ENCODE data around the gene PAIP2.
A peak's percentile ranks its signal among the peaks of the same experiment; 100 is the strongest.

PAIP2 gene

DNA sequence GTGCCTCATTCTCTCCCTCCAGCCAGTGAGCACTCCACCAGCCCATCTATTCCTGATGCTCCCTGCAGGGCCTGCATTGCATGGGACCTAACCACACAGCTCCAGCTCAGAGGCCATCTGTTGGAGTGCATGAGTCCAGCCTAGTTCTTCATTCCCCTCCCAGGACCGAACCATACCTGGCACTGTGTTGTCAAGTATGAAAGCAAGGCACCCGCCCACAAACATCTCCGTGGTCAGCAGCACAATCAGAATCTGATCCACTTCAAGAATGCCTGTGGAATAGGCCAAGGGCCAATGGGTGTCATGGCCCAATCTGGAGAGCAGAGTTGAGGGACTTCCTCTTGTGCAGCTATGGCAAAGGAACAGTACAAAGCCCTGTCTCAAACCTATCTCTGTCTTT, 35.6 kb downstream of the PAIP2 start:
- TF ChIP-seq Cebpa-rat (IDR thresholded peaks at IDR 0.05), result no peak
- H3K36me3 ChIP-seq, result peaks cover 75% of the 10 kb centered on the region
- no peak overlapping the region for H3K4me3 ChIP-seq
- H3K9me3 ChIP-seq, result no peaks in the 10 kb centered on the region
- H3K27me3 ChIP-seq, result no peaks in the 10 kb centered on the region
- H3K27ac ChIP-seq, result no peak overlapping the region
- peaks cover 33% of the 10 kb centered on the region for H3K4me1 ChIP-seq
- H3K9ac ChIP-seq, result no peak overlapping the region
- H3K4me2 ChIP-seq, result no peak overlapping the region
- no peaks in the 10 kb centered on the region; the same call in 1 of the 2 replicates for H4K20me1 ChIP-seq

DNA sequence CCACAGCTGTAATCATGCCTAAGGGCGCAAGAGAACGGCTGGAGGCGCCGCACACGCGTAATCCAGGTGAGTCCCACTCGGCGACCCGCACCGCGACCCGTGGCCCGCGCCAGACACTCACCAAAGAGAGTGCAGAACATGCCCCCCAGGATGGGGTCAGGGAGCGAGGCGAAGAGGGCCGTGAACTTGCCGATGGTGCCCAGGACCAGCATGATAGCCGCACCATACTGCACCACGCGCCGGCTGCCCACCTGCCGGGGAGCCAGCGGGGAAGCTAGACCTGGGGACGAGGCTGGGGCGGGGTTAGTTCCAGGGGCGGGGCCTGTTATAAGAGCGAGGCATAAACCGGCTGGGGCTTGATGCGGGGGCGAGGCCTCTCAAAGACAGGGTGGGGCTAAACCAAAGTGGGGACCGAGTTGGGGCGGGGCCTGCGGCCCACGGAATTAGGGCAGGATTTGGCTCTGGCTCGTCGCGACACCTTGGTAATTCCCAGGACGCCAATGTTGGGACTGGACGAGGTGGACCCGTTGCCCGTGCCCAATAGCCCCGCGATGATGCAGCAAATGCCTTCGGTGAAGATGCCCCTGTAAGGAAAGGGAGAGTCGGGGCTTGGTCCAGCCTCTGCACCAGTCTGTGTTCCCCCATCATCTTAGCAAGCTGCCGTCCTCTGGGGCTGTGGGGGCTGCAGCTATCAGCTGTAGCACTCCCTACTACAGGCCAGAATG, 36.6 kb downstream of the PAIP2 start:
- Histone ChIP-seq H3K9ac (no peak overlapping the region), H3K4me1 (peaks cover 44% of the 10 kb centered on the region), H3K9me3 (no peaks in the 10 kb centered on the region), H3K27ac (0 out of 2 replicates have a peak overlapping the region, but pooled peaks have one; percentile 3), H3K36me3 (peaks cover 64% of the 10 kb centered on the region), H4K20me1 (peaks cover 7% of the 10 kb centered on the region; the same call in 1 of the 2 replicates), H3K27me3 (no peaks in the 10 kb centered on the region), H3K4me2 (no peak overlapping the region), H3K4me3 (no peak overlapping the region)
- no peak for TF ChIP-seq Cebpa-rat (IDR thresholded peaks at IDR 0.05)

DNA sequence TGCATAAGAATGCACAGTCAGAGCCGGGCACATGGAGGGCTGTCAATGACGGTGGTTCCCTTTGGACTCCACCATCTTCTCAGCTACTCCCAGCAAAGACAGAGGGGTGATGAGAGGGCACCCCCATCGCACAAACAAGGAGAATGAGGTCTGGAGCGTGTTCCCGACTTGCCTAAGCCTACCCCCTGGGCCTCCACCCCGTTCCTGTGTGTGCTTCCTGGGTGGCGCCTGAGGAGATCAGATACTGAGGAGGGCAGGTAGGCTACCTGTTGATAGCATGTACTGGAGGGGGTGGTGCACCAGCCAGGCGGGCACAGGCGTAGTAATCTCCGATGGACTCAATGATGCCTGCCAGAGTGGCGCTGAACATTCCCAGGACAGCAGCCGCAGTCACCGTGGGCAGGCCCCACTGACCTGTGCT, 37.3 kb downstream of the PAIP2 start:
- Histone ChIP-seq H3K27ac (peak overlapping the region; percentile 58), H3K9me3 (no peaks in the 10 kb centered on the region), H3K4me1 (peaks cover 50% of the 10 kb centered on the region), H3K36me3 (peaks cover 57% of the 10 kb centered on the region), H3K4me2 (no peak overlapping the region), H4K20me1 (peaks cover 14% of the 10 kb centered on the region; the same call in 1 of the 2 replicates), H3K27me3 (no peaks in the 10 kb centered on the region), H3K4me3 (no peak overlapping the region), H3K9ac (no peak overlapping the region)
- no peak for TF ChIP-seq Cebpa-rat (IDR thresholded peaks at IDR 0.05)

DNA sequence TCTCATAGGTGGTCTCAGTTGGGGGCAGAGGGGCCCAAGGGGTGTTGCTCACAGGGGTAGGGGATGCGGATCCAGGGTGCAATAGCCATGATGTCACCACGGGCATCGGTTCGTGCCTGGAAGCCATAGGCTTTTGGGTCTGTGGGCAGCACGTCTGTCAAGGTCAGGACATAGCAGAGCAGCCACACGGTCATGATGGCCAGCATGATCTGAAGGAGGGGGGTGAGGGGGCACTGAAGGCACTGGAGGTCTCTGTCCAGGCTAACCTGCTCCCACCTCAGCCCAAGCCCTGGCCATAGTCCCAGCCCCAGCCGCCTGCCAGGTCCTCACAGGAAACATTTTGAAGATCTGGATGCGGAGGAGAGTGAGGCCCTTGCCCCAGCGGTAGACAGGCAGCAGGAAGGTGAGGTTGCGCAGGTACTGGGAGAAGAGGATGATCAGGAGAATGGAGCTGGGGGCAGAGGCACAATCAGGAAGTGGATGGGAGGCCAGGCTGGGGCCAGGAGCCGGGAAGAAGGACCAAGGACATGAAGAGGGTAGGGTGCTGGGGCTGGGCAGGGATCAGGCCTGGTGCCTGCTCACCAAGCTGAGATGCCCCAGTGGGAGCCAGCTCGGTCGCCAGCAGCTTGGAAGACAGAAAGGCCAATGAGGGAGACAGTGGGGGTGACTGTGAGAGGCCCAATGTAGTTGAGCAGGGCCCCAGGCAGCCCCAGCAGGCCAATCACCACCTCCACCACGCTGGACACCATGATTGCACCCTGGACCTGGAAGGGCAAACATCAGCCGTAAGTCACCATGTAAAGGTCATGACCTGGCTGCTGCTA, 38.2 kb downstream of the PAIP2 start:
- H3K4me2 ChIP-seq, result peak overlapping the region; percentile 99
- TF ChIP-seq Cebpa-rat (IDR thresholded peaks at IDR 0.05), result no peak
- H3K27me3 ChIP-seq, result no peaks in the 10 kb centered on the region
- peaks cover 23% of the 10 kb centered on the region for H4K20me1 ChIP-seq
- no peak overlapping the region for H3K9ac ChIP-seq
- H3K9me3 ChIP-seq, result no peaks in the 10 kb centered on the region
- H3K4me1 ChIP-seq, result peaks cover 59% of the 10 kb centered on the region
- H3K27ac ChIP-seq, result peak overlapping the region; percentile 58
- H3K36me3 ChIP-seq, result peaks cover 49% of the 10 kb centered on the region
- H3K4me3 ChIP-seq, result no peak overlapping the region

DNA sequence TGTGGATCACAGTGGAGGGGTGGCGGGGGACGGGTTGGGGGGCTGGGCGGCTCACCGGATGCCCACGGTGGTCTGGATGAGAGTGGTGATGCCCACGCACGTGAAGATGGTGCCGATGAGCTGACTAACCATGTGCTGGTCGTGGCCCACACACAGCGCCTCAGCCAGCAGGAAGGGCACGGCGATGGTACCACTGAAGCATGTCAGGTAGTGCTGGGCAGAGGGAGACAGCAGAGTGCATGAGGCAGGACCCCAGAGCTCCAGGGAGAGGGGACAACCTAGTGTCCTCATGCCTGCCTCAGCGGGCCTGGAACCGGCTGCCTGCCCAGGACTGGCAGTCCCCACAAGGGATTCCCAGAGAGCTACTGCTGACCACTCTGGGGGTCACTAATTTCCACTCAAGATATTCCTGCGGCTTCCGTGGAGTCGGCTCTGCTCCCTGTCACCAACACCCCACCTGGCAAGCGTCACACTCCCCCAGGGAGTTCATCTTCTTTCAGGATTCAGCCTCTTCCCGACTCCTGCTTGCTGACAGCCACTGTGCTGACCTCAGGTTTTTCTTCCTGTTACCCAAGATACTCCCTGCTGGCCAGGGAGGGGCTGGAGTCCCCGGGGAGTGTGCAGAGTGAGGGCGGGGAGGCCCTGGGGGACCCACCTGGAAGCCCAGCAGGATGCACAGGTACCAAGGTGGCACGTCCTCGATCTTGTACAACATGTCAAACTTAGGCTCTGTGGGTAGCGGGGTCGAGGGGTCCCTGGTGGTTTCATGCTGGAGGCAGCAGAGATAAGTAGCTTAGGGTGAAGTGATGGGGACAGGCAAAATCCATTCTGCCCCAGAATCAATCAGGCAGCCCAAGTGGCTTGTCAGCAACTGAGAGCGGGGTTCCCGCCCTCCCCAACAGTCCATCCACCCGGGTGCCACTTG, 40.4 kb downstream of the PAIP2 start:
- H3K4me2 ChIP-seq, result peak overlapping the region; percentile 99
- TF ChIP-seq Cebpa-rat (IDR thresholded peaks at IDR 0.05), result no peak
- no peaks in the 10 kb centered on the region for H3K27me3 ChIP-seq
- peak overlapping the region; percentile 61 for H3K9ac ChIP-seq
- no peaks in the 10 kb centered on the region for H3K9me3 ChIP-seq
- peaks cover 42% of the 10 kb centered on the region for H3K36me3 ChIP-seq
- H3K4me3 ChIP-seq, result 0 out of 2 replicates have a peak overlapping the region, but pooled peaks have one; percentile 8
- peaks cover 24% of the 10 kb centered on the region for H4K20me1 ChIP-seq
- H3K4me1 ChIP-seq, result peaks cover 82% of the 10 kb centered on the region
- peak overlapping the region; percentile 74 for H3K27ac ChIP-seq

DNA sequence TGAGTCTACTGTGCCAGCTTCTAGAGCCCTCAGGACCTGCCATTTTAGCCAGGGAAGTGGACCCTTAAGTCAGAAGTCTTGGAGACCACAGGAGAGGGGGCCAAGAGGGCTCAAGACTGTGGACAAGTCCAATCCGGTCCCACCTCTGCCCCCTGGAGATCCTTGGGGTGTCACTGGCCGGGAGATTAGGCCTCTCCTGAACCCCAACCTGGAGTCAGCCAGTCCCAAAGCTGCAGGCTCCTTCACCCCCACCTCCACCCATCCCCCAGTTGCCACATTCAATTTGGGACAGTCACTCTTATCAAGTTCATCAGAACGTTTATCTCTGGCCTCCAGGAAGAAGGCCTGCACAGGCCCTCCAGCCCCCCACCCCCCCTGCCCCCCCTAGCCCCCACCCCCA, 41.2 kb downstream of the PAIP2 start:
- Histone ChIP-seq H3K4me1 (peaks cover 89% of the 10 kb centered on the region), H3K9ac (peak overlapping the region; percentile 61), H3K27me3 (no peaks in the 10 kb centered on the region), H3K4me2 (peak overlapping the region; percentile 99), H3K36me3 (peaks cover 41% of the 10 kb centered on the region), H4K20me1 (peaks cover 24% of the 10 kb centered on the region), H3K9me3 (no peaks in the 10 kb centered on the region), H3K4me3 (no peak overlapping the region), H3K27ac (peak overlapping the region; percentile 74)
- no peak for TF ChIP-seq Cebpa-rat (IDR thresholded peaks at IDR 0.05)

DNA sequence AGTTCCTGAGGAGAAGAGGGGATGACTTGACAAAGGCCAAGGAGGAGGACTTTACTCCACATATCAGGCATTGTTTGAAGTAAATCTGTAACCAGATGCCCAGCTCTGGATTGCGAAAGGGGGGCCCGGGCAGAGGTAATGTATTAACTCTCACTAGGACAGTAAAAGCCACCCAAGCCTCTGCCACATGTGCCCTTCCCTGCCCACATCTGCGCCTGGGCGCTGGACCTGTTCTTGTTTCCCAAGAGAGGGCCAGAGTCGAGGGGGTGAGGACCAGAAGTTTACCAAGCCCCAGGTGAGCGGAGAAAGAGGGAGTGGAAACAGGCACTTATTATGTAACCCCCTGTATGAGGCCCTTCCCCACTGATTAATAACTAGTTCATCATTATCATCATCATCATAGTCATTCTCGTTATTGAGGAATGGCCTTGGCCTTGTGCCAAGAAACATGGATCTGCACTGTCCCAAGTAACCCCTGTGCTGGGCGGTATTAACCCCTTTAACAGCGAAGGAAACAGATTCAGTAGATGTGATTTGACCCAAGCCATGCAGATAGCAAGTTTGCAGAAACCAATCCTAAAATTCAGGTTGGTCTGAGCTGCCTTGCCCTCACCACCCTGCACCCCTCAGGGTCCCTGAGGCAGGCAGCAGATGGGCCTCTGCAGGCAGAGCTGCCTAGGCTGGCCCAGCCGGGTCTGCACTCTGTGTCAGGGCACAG, 41.8 kb downstream of the PAIP2 start, which contains the start of gene SLC23A1:
Gene SLC23A1, minus strand, starts transcription at position 23 of the 718 bp plus-strand sequence. CDS start 44 bp downstream, outside the sequence.
- peaks cover 34% of the 10 kb centered on the region for H3K36me3 ChIP-seq
- peaks cover 91% of the 10 kb centered on the region for H3K4me1 ChIP-seq
- peak; percentile 90 for TF ChIP-seq Cebpa-rat (IDR thresholded peaks at IDR 0.05)
- H4K20me1 ChIP-seq, result peaks cover 24% of the 10 kb centered on the region
- peak within 1 kb of the TSS; percentile 100 for H3K27ac ChIP-seq
- peak within 1 kb of the TSS; percentile 99 for H3K4me2 ChIP-seq
- no peaks in the 10 kb centered on the region for H3K9me3 ChIP-seq
- no peaks in the 10 kb centered on the region for H3K27me3 ChIP-seq
- H3K4me3 ChIP-seq, result peak within 1 kb of the TSS; percentile 78
- H3K9ac ChIP-seq, result peak within 1 kb of the TSS; percentile 98

DNA sequence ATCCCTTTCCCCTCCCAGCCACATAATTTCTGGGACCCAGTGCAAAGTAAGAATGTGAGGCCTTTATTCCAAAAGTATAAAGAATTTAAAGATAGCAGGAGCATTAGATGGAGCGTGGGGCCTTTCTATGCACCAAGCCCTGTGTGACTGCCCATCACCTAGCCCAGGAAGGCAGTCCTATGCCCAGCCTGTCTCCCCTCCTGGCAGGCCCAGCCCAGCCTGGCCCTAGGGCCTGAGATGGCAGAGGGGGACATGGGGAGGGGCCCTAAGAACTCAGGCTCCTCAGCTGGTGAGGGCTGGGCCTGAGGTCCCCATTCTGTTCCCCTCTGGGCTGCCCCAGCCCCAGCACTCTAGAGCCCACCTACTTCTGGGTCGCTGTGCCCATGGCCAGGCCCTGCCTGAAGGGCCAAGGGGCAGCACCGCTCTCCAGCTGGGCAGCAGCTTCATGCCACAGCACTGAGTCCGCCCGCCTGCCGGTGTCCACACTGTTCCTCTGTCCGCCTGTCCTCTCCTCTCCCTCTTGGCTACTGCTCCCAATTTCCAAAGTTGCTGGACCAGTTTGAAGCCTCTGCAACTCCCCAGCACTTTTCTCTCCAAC, 42.4 kb downstream of the PAIP2 start:
- H3K9me3 ChIP-seq, result no peaks in the 10 kb centered on the region
- peak overlapping the region; percentile 98 for H3K9ac ChIP-seq
- peaks cover 88% of the 10 kb centered on the region for H3K4me1 ChIP-seq
- H3K36me3 ChIP-seq, result peaks cover 28% of the 10 kb centered on the region; the same call in 1 of the 2 replicates
- H3K27ac ChIP-seq, result peak overlapping the region; percentile 100
- H3K27me3 ChIP-seq, result no peaks in the 10 kb centered on the region
- no peak for TF ChIP-seq Cebpa-rat (IDR thresholded peaks at IDR 0.05)
- peak overlapping the region; percentile 99 for H3K4me2 ChIP-seq
- peak overlapping the region; percentile 78 for H3K4me3 ChIP-seq
- H4K20me1 ChIP-seq, result peaks cover 24% of the 10 kb centered on the region

All from BLaER1 (cell line).